SK-N-SH (cell line): Measurements from ENCODE around the gene NLGN2.

Experiments used
- CTCF ChIP-seq: fragments of 200-600 bp; sonication (generic); IDR thresholded peaks from 2 replicates; pipeline ENCODE4 v1.6.1; 2017; ENCODE audit warnings: antibody characterized with exemption, mild to moderate bottlenecking, moderate library complexity
- FOXM1 ChIP-seq: IDR thresholded peaks from 2 replicates; pipeline ENCODE4 v1.4.0; 2012; ENCODE audit warnings: low read depth, mild to moderate bottlenecking
- JUND ChIP-seq: IDR thresholded peaks from 2 replicates; pipeline ENCODE4 v1.4.0; 2012
- POLR2AphosphoS5 ChIP-seq: IDR thresholded peaks from 2 replicates; pipeline ENCODE4 v1.6.1; 2012; ENCODE audit warnings: low read depth, low read length
- RCOR1 ChIP-seq: fragments of 150-350 bp; IDR thresholded peaks from 2 replicates; pipeline ENCODE4 v1.6.1; 2017; ENCODE audit warnings: antibody characterized with exemption, low read length
- RFX5 ChIP-seq: IDR thresholded peaks from 2 replicates; pipeline ENCODE4 v1.6.1; 2012; ENCODE audit warnings: mild to moderate bottlenecking, improper control_type of control experiment, low read length
- SMC3 ChIP-seq: IDR thresholded peaks from 2 replicates; pipeline ENCODE4 v1.6.1; 2012; ENCODE audit warnings: low read depth, low read length, improper control_type of control experiment
- USF1 ChIP-seq: IDR thresholded peaks from 2 replicates; pipeline ENCODE4 v1.4.0; 2012; ENCODE audit warnings: low read depth, borderline replicate concordance

DNA sequence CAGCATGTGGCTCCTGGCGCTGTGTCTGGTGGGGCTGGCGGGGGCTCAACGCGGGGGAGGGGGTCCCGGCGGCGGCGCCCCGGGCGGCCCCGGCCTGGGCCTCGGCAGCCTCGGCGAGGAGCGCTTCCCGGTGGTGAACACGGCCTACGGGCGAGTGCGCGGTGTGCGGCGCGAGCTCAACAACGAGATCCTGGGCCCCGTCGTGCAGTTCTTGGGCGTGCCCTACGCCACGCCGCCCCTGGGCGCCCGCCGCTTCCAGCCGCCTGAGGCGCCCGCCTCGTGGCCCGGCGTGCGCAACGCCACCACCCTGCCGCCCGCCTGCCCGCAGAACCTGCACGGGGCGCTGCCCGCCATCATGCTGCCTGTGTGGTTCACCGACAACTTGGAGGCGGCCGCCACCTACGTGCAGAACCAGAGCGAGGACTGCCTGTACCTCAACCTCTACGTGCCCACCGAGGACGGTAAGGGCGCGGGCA lies 645 bp downstream of the NLGN2 start:
- TF ChIP-seq CTCF: no peak
- TF ChIP-seq RFX5: no peak
- no peak for TF ChIP-seq SMC3
- no peak for TF ChIP-seq POLR2AphosphoS5
- no peak for TF ChIP-seq RCOR1
- TF ChIP-seq FOXM1: no peak
- TF ChIP-seq JUND: no peak
- TF ChIP-seq USF1: no peak
